Upper lobe of right lung (tissue), 1 donor: ENCODE results near the gene TGIF1. TPM values are rescaled to one million over a fixed set of nuclear protein-coding genes. Genes with fewer than 3 reads are reported as not detected.

Source experiments
- ATAC-seq: fragments of 200-7000 bp; cut with Tn5 transposase; one replicate; pipeline ENCODE4 v1.9.1; 2020; ENCODE audit warnings: mild to moderate bottlenecking, moderate library complexity
- DNase-seq: peaks from one replicate; pipeline ENCODE4 v3.0.0-alpha.2; 2020
- H3K27ac ChIP-seq: fragments of 200-600 bp; one replicate; pipeline ENCODE4 v1.8.0; 2022
- H3K27me3 ChIP-seq: fragments of 200-600 bp; one replicate; pipeline ENCODE4 v1.8.0; 2022; ENCODE audit warnings: mild to moderate bottlenecking
- H3K36me3 ChIP-seq: fragments of 200-600 bp; one replicate; pipeline ENCODE4 v1.8.0; 2022
- H3K4me1 ChIP-seq: fragments of 200-600 bp; one replicate; pipeline ENCODE4 v1.8.0; 2022
- H3K4me3 ChIP-seq: fragments of 200-600 bp; one replicate; pipeline ENCODE4 v1.8.0; 2022; ENCODE audit warnings: mild to moderate bottlenecking
- H3K9me3 ChIP-seq: fragments of 200-600 bp; one replicate; pipeline ENCODE4 v1.8.0; 2022
- intact Hi-C: fragments of 100-400 bp; cut with DNase I; formaldehyde crosslinking; loops from one replicate; pipeline ENCODE4 v1.11.0; 2022
- total RNA-seq: library from RNA; stranded (reverse); fragmentation: NEBNext Ultra II Directional; extraction: Animal tissue kit (Norgen Biotek cat#: 25700); gene quantifications from one replicate; pipeline ENCODE4 v1.2.1, GENCODE V29; 2021
- TF ChIP-seq, protein P1 (sequence below): fragments of 200-600 bp; IDR thresholded peaks from one replicate; pipeline ENCODE4 v1.8.0; 2022; ENCODE audit warnings: antibody characterized with exemption
- donor health status: DM: no; HTN: yes; CAD: no; lungs with severe emphysema.

TGIF1 gene
- total RNA-seq, 1 donor from 2014 or later = 48.4 TPM

DNA sequence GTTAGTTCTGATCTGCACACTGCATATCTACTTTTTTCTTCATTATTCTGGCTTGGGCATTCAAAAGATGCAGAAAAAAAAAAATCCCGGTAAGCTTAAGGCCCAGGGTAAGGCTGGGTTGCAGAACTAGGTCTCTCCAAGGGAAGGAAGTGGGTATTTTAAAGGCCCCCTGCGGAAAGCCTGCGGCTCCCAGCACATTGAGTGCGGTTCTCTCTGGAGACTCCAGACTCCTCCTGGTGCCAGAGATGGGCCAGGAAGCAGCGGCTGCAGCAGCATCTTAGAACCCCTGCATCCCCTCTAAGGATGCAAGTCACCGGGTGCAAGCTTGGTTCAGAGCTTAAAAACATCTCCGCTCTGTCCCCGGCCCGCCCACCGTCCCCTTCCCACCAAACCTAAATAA, 49.5 kb downstream of the TGIF1 start:
- no peak for DNase-seq
- peaks cover 7% of the 10 kb centered on the region for H3K27me3 ChIP-seq
- H3K4me3 ChIP-seq = peak overlapping the region; percentile 47
- H3K4me1 ChIP-seq = peaks cover 8% of the 10 kb centered on the region
- intact Hi-C loops = no loop called here
- peak; percentile 45 for ATAC-seq
- no peak overlapping the region for H3K27ac ChIP-seq
- no peaks in the 10 kb centered on the region for H3K9me3 ChIP-seq
- TF ChIP-seq, protein P1, sequence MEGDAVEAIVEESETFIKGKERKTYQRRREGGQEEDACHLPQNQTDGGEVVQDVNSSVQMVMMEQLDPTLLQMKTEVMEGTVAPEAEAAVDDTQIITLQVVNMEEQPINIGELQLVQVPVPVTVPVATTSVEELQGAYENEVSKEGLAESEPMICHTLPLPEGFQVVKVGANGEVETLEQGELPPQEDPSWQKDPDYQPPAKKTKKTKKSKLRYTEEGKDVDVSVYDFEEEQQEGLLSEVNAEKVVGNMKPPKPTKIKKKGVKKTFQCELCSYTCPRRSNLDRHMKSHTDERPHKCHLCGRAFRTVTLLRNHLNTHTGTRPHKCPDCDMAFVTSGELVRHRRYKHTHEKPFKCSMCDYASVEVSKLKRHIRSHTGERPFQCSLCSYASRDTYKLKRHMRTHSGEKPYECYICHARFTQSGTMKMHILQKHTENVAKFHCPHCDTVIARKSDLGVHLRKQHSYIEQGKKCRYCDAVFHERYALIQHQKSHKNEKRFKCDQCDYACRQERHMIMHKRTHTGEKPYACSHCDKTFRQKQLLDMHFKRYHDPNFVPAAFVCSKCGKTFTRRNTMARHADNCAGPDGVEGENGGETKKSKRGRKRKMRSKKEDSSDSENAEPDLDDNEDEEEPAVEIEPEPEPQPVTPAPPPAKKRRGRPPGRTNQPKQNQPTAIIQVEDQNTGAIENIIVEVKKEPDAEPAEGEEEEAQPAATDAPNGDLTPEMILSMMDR = no peak
- H3K36me3 ChIP-seq = no peaks in the 10 kb centered on the region

DNA sequence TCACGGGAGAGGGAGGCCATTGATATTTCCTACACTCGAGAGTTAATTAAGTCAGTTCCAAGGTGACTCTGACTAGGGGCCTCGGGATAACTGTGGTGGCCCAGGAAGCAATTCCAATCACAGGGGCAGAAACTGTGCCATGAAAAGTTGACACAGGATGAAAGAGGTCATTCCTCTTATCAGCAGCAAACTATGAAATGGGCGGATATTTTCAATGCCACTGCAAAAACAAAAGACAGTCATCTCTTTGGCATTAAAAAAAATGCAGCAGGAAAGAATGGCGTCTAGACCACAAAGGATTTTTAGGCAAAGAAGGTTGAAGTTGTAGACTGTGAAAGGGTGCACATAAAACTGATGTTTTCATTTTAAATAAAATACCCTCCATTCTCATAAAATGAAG, 50.0 kb downstream of the TGIF1 start:
- no peaks in the 10 kb centered on the region for H3K36me3 ChIP-seq
- peaks cover 8% of the 10 kb centered on the region for H3K4me1 ChIP-seq
- TF ChIP-seq, protein P1 = no peak
- no peak for ATAC-seq
- DNase-seq = no peak
- peaks cover 7% of the 10 kb centered on the region for H3K27me3 ChIP-seq
- no peak overlapping the region for H3K4me3 ChIP-seq
- H3K27ac ChIP-seq = no peak overlapping the region
- intact Hi-C loops = no loop called here
- no peaks in the 10 kb centered on the region for H3K9me3 ChIP-seq

DNA sequence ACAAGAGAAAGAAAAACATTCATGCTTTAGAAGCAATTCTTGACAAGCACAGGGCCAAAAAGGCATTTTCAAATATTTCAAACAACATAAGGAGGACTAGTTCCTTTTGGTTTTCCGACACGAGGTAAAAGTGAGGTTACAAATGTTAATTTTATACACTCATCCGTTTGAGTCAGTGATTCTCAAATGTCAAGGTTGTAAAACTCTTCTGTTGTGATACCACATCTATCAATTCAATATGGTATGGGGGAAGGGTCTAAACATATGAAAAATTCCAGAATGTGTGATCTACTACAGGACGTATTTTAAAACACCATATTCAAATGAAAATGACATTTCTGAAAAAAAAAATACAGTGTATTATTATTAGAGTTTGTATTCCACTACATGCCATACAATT, 52.7 kb downstream of the TGIF1 start:
- H3K36me3 ChIP-seq = no peaks in the 10 kb centered on the region

DNA sequence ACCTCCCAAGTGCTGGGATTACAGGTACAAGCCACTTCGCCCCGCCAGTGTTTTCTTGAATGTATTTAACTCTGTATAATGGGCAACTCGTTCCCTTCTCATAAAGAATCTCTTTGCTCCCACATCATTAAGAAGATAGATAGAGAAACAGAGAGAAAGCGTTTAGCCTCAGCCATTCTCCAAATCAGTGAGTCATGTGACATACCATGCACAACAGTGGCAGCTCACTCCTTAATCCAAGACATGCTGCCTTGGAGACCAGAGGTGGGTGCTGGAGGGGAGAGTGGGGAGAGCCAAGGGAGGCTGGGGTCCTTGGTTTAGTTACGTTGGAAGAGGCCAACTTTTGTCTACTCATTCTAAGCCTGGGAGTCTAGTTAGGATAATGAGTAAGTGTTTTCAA, 54.7 kb downstream of the TGIF1 start:
- Histone ChIP-seq H3K36me3 (no peaks in the 10 kb centered on the region), H3K4me3 (no peak overlapping the region), H3K9me3 (no peaks in the 10 kb centered on the region), H3K27ac (no peak overlapping the region), H3K4me1 (peaks cover 3% of the 10 kb centered on the region), H3K27me3 (peaks cover 5% of the 10 kb centered on the region)
- no peak for ATAC-seq
- no peak for DNase-seq
- TF ChIP-seq, protein P1 = no peak
- intact Hi-C loops = no loop called here

More for the DNA sequence above, 52.7 kb downstream of the TGIF1 start:
- Histone ChIP-seq H3K4me3 (no peak overlapping the region), H3K4me1 (peaks cover 8% of the 10 kb centered on the region), H3K27ac (no peak overlapping the region), H3K9me3 (no peaks in the 10 kb centered on the region), H3K27me3 (peaks cover 7% of the 10 kb centered on the region)
- DNase-seq (no peak), ATAC-seq (no peak)
- TF ChIP-seq, protein P1 = no peak
- intact Hi-C loops = no loop called here

DNA sequence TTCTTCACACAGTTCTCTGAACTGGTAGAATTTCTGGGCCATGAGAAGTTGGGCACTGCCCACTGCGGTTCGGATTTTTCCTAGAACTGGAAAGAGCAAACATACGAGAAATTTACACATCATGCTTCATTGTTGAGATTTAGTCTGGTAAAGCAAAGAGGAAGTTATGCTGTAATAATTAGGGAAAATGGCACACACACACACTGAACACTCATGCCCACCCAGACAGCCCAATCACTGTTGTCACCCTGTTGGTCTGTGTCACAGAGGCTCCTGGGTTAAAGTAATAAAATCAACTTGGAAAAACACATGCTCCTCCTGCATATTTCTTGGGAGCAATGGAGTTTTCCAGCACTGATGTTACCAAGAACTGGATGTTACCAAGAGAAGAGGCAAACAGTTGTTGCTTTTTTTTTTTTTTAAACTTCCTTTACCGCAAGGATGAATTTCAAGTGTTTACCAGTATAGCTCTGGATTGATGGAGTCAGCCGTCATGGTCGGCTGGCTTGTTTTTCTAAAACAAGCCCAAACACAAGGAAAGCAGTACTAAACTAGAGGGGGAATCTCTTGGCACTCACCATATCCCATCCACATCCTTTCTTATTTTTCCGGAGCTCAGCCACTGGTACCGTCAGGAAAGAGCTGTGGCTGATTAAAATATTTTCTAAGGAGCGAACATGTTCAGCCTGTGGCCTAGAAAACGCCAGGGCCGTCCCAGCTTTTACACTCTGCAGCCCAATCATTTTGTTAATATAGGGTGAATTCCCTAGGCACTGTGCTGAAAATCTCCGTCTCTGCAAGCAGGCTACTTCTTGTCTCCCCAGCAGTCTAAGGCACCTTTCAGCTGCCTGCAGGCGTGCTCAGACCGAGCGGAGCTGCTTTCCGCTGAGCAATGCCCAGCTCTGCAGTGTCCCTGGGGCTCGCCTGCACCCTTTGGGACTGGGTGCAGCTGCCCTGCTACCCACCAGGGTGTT, 58.9 kb downstream of the TGIF1 start:
- H3K27ac ChIP-seq = no peak overlapping the region
- H3K27me3 ChIP-seq = no peaks in the 10 kb centered on the region
- TF ChIP-seq, protein P1 = no peak
- H3K4me1 ChIP-seq = no peaks in the 10 kb centered on the region
- intact Hi-C loops = no loop called here
- DNase-seq (no peak), ATAC-seq (peak; percentile 81)
- H3K4me3 ChIP-seq = no peak overlapping the region
- no peaks in the 10 kb centered on the region for H3K36me3 ChIP-seq
- no peaks in the 10 kb centered on the region for H3K9me3 ChIP-seq

Other genes with a start within 250 kb of the TGIF1 start
- 2.5 TPM for gene MYOM1, start 230.2 kb upstream of the TGIF1 start, total RNA-seq
- 571 TPM for gene MYL12A, start 202.4 kb upstream of the TGIF1 start, total RNA-seq
- gene MYL12B, start 188.0 kb upstream of the TGIF1 start, total RNA-seq = 368 TPM